NB4 (cell line): Measurements from ENCODE around the gene NLGN3.

Source experiments
- DNase-seq: peaks from one replicate; pipeline ENCODE4 v3.0.0; 2010; ENCODE audit warnings: low read depth
- H3K4me3 ChIP-seq: one replicate; pipeline ENCODE4 v1.5.1; 2011; ENCODE audit warnings: mild to moderate bottlenecking, low read depth, low read length, moderate library complexity
- MYC ChIP-seq: IDR thresholded peaks from 2 replicates; pipeline ENCODE4 v1.6.1; 2011; ENCODE audit warnings: low read depth, low read length
- POLR2A ChIP-seq: IDR thresholded peaks from 2 replicates; pipeline ENCODE4 v1.6.1; 2011; ENCODE audit warnings: mild to moderate bottlenecking; ENCODE audit not compliant: insufficient read length; ENCODE audit errors: extremely low read depth
- TF ChIP-seq, protein P1 (sequence below): IDR thresholded peaks from one replicate; pipeline ENCODE4 v1.5.1; 2012; ENCODE audit warnings: low read depth, low read length
- TF ChIP-seq, protein P2 (sequence below): IDR thresholded peaks from 2 replicates; pipeline ENCODE4 v1.6.1; 2011; ENCODE audit warnings: low read depth, low read length

Gene NLGN3

DNA sequence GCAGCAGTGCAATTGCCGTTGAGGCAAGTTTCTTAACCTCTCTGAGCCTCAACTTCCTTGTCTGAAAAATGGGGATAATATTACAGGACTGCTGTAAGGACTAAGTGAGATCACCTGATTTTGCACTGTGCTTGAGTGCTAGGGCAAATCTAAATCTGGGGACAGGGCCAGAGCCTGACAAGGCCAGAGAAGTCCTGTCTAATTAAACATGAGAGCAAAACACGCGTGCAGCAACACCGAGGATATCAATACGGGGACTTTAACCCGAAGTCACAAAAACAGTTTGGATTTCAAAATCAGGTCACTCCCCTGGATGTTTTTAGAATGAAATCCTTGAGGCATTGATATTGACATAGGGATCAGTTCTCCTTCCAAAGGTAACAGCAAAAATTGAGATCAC, 72.7 kb downstream of the NLGN3 start:
- H3K4me3 ChIP-seq, result no peak overlapping the region
- DNase-seq, result no peak
- TF ChIP-seq POLR2A (no peak), MYC (no peak)
- TF ChIP-seq, protein P1, sequence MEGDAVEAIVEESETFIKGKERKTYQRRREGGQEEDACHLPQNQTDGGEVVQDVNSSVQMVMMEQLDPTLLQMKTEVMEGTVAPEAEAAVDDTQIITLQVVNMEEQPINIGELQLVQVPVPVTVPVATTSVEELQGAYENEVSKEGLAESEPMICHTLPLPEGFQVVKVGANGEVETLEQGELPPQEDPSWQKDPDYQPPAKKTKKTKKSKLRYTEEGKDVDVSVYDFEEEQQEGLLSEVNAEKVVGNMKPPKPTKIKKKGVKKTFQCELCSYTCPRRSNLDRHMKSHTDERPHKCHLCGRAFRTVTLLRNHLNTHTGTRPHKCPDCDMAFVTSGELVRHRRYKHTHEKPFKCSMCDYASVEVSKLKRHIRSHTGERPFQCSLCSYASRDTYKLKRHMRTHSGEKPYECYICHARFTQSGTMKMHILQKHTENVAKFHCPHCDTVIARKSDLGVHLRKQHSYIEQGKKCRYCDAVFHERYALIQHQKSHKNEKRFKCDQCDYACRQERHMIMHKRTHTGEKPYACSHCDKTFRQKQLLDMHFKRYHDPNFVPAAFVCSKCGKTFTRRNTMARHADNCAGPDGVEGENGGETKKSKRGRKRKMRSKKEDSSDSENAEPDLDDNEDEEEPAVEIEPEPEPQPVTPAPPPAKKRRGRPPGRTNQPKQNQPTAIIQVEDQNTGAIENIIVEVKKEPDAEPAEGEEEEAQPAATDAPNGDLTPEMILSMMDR, result no peak
- TF ChIP-seq, protein P2, sequence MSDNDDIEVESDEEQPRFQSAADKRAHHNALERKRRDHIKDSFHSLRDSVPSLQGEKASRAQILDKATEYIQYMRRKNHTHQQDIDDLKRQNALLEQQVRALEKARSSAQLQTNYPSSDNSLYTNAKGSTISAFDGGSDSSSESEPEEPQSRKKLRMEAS, result no peak
